Panc1 (cell line): ENCODE data around the gene CCT5.

Source experiments
- POLR2AphosphoS5 ChIP-seq: IDR thresholded peaks from 2 replicates; pipeline ENCODE4 v1.6.1; 2012; ENCODE audit warnings: mild to moderate bottlenecking, low read depth, low read length, moderate library complexity
- TF ChIP-seq, protein P1 (sequence below): fragments of 450-650 bp; IDR thresholded peaks from 2 replicates; pipeline ENCODE4 v1.5.1; 2017; ENCODE audit warnings: mild to moderate bottlenecking
- TF ChIP-seq, protein P2 (sequence below), 2 experiments: IDR thresholded peaks; 2 replicates each; pipeline ENCODE4 v1.6.1; 2011 to 2012; ENCODE audit warnings: low read depth in 2 of 2, control low read depth in 1 of 2, low read length in 1 of 2, mild to moderate bottlenecking in 1 of 2, moderate library complexity in 1 of 2; ENCODE audit not compliant: insufficient read depth in 1 of 2

DNA sequence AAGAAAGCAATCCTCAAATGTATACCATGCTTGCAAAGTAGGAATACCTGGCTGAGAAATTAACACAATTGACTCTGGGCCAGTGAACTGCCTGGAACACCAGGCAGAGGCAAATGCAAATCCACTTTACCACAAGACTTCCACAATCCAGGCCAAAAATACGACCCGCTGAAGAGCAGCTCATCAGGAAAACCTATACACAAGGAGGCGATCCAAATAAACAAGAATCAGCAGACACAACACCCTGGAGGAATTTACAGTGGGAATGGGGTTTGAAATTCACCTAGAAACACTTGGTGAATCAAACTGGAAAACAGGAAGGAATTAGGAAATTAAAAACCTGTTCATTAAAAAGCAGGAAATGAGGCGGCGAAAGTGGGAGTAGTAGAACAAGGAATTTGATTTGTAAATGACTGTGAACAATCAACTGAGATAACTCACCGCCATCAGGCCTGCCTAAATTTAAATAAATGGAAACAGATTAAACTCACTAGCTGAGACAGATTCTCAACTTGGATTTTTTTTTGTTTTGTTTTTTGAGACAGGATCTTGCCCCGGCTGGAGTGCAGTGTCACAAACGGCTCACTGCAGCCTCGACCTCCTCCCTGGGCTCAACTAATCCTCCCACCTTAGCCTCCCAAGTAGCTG lies 41.7 kb downstream of the CCT5 start:
- TF ChIP-seq, protein P1, sequence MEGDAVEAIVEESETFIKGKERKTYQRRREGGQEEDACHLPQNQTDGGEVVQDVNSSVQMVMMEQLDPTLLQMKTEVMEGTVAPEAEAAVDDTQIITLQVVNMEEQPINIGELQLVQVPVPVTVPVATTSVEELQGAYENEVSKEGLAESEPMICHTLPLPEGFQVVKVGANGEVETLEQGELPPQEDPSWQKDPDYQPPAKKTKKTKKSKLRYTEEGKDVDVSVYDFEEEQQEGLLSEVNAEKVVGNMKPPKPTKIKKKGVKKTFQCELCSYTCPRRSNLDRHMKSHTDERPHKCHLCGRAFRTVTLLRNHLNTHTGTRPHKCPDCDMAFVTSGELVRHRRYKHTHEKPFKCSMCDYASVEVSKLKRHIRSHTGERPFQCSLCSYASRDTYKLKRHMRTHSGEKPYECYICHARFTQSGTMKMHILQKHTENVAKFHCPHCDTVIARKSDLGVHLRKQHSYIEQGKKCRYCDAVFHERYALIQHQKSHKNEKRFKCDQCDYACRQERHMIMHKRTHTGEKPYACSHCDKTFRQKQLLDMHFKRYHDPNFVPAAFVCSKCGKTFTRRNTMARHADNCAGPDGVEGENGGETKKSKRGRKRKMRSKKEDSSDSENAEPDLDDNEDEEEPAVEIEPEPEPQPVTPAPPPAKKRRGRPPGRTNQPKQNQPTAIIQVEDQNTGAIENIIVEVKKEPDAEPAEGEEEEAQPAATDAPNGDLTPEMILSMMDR = no peak
- no peak for TF ChIP-seq POLR2AphosphoS5
- TF ChIP-seq, protein P2, sequence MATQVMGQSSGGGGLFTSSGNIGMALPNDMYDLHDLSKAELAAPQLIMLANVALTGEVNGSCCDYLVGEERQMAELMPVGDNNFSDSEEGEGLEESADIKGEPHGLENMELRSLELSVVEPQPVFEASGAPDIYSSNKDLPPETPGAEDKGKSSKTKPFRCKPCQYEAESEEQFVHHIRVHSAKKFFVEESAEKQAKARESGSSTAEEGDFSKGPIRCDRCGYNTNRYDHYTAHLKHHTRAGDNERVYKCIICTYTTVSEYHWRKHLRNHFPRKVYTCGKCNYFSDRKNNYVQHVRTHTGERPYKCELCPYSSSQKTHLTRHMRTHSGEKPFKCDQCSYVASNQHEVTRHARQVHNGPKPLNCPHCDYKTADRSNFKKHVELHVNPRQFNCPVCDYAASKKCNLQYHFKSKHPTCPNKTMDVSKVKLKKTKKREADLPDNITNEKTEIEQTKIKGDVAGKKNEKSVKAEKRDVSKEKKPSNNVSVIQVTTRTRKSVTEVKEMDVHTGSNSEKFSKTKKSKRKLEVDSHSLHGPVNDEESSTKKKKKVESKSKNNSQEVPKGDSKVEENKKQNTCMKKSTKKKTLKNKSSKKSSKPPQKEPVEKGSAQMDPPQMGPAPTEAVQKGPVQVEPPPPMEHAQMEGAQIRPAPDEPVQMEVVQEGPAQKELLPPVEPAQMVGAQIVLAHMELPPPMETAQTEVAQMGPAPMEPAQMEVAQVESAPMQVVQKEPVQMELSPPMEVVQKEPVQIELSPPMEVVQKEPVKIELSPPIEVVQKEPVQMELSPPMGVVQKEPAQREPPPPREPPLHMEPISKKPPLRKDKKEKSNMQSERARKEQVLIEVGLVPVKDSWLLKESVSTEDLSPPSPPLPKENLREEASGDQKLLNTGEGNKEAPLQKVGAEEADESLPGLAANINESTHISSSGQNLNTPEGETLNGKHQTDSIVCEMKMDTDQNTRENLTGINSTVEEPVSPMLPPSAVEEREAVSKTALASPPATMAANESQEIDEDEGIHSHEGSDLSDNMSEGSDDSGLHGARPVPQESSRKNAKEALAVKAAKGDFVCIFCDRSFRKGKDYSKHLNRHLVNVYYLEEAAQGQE (IDR thresholded peaks at IDR 0.05; ENCODE audit: insufficient read depth in 1 of 2, low read depth in 2 of 2, low read length in 1 of 2) = no peak
